Astrocyte of the spinal cord (primary cell): ENCODE results near the gene GGT6.

Experiments
- DNase-seq: peaks from one replicate; pipeline ENCODE4 v3.0.0; 2011; ENCODE audit warnings: low read depth, low spot score
- H3K4me3 ChIP-seq: 2 replicates; pipeline ENCODE4 v1.5.1; 2011; ENCODE audit warnings: low read depth, mild to moderate bottlenecking, low read length, moderate library complexity
- in situ Hi-C: cut with HindIII; loops from 2 replicates; pipeline ENCODE4 v1.10.0; 2017; ENCODE audit warnings: low sequenced_read_pairs
- TF ChIP-seq, protein P1 (sequence below): IDR thresholded peaks from 2 replicates; pipeline ENCODE4 v1.5.1; 2012; ENCODE audit warnings: low read depth, mild to moderate bottlenecking, low read length, inconsistent platforms

GGT6 gene

DNA sequence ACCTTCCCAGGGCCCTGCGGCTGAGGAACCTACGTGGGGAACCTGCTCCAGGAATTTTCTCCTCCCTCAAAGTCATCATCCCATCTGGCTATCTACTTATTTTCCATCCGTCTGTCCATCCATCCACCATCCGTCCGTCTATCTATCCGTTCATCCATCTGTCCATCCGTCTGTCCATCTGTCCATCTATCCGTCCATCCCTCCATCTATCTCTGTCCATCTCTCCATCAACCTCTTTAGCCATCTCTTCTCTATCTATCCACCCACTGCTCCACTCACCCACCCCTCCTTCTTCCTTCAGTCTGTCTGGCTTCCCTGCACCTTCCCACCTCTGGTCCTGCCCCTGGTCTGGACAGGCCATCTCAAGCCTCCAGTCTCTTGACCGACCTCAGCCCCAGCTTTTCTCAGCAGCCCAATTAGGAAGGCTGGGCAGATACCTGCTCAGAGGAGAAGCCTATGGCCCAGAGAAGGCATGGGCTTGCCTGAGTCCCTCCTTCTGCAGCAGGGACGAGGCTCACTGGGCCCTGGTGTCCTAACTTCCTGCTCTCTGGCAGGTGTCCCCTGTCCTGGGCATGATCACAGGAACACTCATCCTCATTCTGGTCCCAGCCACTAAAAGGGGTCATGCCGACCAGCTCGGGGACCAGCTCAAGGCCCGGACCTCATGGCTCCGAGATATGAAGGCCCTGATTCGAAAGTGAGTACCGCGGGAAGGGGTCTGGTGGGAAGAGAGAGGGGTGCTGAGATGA lies 28.2 kb downstream of the GGT6 start:
- DNase-seq, result no peak
- TF ChIP-seq, protein P1, sequence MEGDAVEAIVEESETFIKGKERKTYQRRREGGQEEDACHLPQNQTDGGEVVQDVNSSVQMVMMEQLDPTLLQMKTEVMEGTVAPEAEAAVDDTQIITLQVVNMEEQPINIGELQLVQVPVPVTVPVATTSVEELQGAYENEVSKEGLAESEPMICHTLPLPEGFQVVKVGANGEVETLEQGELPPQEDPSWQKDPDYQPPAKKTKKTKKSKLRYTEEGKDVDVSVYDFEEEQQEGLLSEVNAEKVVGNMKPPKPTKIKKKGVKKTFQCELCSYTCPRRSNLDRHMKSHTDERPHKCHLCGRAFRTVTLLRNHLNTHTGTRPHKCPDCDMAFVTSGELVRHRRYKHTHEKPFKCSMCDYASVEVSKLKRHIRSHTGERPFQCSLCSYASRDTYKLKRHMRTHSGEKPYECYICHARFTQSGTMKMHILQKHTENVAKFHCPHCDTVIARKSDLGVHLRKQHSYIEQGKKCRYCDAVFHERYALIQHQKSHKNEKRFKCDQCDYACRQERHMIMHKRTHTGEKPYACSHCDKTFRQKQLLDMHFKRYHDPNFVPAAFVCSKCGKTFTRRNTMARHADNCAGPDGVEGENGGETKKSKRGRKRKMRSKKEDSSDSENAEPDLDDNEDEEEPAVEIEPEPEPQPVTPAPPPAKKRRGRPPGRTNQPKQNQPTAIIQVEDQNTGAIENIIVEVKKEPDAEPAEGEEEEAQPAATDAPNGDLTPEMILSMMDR, result no peak
- in situ Hi-C loops, result no loop called here
- no peak overlapping the region for H3K4me3 ChIP-seq

DNA sequence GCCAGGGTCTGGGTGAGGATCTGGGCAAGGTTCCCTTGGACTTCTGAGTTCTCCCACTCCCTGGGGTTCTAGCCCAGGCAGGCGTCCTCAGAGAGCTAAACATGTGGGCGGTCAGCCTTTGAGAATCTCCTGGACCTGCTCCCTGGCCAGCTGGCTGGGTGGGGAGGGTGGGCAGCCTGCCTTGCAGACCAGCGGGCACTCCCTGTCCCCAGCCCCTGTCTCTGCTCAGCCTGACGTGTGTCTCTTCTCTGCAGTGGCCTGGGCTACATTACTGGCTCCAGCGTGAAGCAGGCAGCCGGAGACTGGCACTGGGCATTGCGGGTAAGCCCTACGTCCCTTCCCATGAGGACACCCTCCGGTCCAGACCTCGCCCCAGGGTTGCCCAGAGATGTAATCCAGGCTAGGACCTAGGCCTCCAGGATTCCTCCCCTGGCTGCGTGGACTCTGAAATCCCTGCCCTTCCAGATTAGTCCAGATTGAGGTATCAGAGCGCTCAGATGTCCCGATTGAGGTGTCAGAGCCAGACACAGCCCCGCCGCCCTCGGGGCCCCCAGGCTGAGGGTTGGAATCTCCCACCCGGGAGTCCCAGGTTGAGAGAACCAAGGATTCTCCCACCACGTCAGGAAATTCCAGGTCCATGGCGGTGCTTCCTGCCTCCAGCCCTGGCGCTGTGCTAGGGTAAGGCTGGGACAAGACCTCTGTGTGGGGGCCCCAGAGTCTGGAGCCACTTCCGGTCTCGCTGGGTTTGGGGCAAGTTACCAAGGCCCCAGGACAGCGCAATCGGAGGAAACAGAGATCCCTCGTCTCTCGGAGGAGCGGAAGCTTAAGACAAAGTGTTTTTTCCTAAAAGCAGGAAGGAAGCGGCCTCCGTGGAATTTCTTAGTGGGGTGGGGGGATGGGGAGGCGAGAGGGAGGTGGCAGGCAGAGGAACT lies 29.3 kb downstream of the GGT6 start:
- in situ Hi-C loops, result no loop called here
- no peak for DNase-seq
- no peak overlapping the region for H3K4me3 ChIP-seq
- TF ChIP-seq, protein P1, result no peak

DNA sequence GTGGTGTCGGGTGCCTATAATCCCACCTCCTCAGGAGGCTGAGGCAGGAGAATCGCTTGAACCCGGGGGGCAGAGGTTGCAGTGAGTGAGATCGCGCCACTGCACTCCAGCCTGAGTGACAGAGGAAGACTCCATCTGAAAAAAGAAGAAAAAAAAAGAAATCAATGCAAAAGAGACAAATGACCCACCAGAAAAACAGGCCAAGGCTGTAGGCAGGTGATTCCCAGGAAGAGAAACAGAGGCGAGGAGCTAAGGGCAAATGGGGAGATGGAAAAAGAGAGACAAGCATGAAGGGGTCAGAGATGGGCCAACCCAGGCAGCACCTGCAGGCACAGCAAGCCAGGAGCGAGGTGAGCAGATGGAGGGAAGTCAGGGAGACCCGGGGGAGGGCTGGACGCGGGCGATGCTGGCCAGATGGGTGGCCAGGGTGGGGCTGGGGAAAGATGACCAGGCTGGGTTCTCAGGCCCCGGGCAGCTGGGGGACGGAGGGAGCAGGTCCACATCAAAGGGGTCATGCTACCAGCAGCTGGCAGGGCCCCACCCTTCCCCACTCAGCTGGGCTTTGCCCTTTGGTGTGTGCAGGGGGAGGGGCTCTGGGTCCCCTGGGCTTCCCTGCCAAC lies 30.7 kb downstream of the GGT6 start:
- in situ Hi-C loops, result no loop called here
- no peak for DNase-seq
- TF ChIP-seq, protein P1, result no peak
- no peak overlapping the region for H3K4me3 ChIP-seq

DNA sequence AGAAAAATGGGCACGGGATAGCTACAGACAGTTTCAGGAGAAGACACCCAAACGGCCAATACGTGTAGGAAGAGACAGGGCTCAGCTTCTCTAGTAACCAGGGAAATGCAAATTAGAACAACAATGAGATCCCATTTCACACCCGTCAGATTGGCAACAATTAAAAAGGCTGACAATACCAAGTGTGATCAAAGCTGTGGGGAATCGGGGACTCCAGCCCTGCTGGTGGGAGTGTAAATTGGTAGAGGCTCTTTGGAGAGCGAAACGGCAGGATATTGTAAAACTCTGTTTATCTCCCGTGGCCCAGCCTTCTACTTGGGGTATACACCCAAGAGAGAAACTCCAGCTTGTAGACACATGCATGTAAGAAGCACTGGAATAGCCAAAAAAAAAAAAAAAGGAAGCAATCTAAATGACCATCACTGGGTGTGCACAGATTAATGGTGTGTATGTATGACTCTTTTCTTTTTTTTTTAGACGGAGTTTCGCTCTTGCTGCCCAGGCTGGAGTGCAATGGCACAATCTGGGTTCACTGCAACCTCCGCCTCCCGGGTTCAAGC lies 32.7 kb downstream of the GGT6 start:
- in situ Hi-C loops, result no loop called here
- no peak overlapping the region for H3K4me3 ChIP-seq
- DNase-seq, result no peak
- TF ChIP-seq, protein P1, result no peak

DNA sequence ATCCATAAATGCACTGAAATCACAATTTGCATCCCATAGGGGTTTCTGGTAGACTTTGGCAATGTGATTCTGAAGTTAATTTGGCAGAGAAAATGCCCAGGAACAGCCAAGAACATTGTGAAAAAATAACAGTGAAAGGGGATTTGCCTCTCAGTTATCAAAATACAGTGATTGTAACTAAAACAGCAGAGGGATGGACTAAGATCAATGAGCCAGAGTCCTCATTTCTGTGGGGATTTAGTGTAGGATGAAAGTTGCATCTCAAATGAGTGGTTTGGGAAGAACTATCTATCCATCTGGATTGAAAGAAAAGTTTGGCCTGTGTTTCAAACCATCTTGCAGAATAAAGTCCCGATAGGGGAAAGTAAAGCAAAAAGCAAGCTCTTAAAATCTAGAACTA lies 33.2 kb downstream of the GGT6 start:
- TF ChIP-seq, protein P1, result no peak
- DNase-seq, result no peak
- in situ Hi-C loops, result no loop called here
- H3K4me3 ChIP-seq, result no peak overlapping the region

DNA sequence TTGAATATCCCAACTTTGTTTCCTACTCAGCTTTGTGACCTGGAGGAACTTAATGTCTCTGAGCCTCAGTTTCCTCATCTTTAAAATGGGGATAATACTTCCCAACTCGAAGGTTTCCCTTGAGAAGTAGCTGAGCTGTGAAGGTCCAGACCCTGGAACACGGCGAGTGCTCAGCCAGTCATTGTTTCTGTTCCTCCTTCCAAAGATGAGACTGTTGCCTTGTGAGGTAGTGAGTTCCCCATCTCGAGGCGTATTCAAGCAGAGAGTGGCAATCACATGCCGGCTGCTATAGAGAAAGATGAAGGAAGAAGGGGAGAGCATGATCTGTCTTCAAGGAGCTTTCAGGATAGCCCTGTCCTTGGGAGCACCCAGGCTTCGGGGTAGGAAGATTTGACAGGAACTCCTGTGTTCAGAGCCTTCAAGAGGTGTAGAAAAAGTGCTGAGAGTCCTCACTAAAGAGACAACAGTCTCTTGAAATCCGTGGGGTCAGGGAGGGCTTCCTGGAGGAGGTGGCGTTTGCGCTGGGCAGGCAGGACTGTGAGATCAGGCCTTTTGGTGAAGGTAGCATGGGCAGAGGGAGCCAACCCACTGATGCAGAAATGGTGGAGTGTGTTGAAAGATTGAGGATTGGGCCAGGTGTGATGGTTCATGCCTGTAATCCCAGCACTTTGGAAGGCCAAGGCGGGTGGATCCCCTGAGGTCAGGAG lies 34.5 kb downstream of the GGT6 start:
- TF ChIP-seq, protein P1, result no peak
- no peak for DNase-seq
- in situ Hi-C loops, result no loop called here
- H3K4me3 ChIP-seq, result no peak overlapping the region
